Umbilical cord (tissue), 2 donors: ENCODE data around the gene CIZ1. TPM values are rescaled to one million over a fixed set of nuclear protein-coding genes. Genes with fewer than 3 reads are reported as not detected.

Source experiments
- DNase-seq: peaks from one replicate; pipeline ENCODE4 v3.0.0-alpha.2; 2015; ENCODE audit warnings: low spot score
- total RNA-seq: library from RNA; depleted of rRNA; stranded (reverse); fragments of >200 nt; gene quantifications from one replicate; pipeline ENCODE4 v1.2.3, GENCODE V29; 2014; ENCODE audit warnings: low replicate concordance; ENCODE audit not compliant: insufficient read depth

Gene CIZ1
- total RNA-seq, 1 donor from 2014 or later, result 15.6 TPM

DNA sequence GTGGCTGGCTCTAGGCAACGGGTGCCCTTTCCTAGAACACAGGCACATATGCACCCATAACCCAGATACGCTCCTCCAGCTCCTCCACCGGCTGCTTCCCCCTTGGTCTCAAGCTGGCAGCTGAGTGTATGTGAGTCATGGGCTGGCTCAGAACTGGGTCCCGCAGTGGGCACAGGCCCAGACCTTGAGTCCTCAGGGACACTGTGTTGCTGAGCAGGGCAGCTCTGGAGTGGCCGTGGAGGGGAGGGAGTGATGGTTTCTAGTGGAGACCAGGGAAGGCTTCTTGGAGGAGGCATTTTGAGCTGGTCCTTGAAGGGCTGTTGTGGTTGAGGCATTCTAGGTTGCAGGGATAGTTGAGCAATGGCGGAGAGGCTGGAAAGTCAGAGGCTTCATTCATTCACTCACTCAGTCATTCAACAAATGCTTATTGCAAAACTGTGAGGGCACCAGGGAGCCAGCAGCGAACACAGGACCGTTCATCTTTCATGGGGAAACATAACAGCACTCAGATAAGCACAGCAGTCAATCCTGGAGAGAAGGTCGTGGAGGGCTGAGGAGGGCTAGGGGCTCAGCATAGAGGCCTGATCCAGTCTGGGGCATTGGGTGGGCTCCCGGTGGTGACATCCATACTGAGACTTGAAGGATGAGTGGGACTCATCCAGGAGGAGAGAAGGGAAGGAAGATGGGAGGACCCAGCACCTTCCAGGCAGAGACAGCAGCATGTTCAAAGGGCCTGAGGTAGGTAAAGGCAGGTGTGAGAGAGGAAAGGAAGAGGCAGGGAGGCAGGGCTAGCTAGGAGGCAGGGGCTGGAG is 29.0 kb downstream of the CIZ1 start:
- no peak for DNase-seq

DNA sequence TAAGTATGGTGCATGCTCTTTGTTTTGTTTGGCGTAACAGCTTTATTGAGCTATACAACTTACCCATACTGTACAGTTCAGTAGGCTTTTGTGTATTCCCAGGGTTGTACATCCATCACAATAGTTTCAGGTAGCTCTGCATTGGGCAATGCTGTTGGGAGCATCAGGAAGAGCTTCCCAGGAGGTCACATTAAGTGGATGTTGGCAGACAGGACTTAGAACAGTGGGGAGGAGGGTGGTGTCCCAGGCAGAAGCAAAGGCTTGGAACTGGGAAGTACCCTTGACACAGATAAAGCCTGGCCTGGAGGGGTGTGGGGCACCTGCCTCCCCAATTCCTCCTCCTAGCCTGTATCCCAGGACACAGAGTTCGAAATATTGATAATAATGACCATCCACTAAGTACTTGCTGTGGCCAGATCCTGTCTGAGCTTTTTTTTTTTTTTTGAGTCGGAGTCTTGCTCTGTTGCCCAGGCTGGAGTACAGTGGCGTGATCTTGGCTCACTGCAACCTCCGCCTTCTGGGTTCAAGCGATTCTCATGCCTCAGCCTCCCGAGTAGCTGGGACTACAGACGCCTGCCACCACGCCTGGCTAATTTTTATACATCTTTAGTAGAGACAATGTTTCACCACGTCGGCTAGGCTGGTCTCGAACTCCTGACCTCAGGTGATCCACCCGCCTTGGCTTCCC is 30.0 kb downstream of the CIZ1 start:
- no peak for DNase-seq

DNA sequence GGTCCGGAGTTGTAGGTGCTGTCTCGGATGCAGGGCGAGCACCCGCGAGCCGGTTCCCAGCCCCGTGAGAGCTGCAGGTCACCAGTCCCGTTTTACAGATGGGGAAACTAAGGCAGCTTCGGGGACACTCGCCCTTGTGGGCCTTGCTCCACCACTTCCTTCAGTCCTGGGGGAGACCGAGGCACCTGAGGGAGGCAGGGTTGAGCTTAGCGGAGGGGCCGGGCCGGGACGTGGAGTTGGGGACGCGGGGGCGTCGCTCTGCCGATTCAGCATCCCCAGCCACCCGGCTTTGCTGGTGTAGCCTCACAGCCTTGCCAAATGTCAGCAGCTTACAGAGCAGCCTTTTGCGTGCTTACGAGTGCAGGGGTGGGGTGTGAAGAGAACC is 30.8 kb downstream of the CIZ1 start:
- DNase-seq, result peak; percentile 23

- peak; percentile 96 for DNase-seq
Measured at GRCh38 chr9:128159784-128160602, 31.4 kb downstream of the CIZ1 start, which contains the start of gene BBLN. TSS of gene BBLN (plus strand) at chr9:128160265. CDS start at chr9:128160408, 143 bp downstream.

DNA sequence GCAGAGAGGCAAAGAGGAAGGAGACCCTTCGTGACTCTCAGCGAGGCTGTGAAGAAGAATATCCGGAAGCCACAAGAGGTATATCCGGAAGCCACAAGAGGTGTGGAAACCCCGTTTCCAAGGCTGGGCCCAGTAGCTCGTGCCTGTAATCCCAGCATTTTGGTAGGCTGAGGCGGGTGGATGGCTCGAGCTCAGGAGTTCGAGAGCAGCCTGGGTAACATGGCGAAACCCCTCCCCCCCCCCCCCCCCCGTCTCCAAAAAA is 31.9 kb downstream of the CIZ1 start:
- no peak for DNase-seq

DNA sequence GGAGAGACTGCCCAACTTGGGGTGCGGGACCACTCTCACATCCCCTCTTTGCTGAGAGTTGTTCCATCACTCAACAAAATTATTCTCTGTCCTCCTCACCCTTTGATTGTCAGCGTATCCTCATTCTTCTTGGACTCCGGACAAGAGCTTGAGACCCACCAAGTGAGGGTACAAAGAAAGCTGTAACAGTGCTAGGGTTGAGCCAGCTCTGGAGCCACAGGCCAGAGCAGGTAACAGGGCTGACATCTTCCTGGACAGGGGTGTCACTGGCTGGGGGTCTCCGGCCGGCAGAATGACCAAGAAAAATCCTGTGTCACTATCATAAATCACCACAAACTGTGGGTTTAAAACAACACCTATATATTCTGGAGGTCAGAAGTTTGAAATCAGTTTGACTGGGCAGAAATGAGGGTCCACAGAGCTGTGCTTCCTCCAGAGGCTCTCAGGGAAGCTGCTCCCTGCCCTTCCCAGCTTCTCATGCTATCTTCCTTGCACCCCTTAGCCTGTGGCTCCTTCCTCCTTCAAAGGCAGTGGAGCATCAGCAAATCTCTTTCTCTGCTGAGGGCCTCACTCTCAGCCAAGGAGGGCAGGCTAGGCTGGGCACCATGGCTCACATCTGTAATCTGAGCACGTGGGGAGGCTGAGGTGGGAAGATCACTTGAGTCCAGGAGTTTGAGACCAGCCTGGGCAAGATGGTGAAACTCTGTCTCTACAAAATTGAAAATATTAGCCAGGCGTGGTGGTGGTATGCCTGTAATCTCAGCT is 35.5 kb downstream of the CIZ1 start:
- no peak for DNase-seq

- no peak for DNase-seq
Measured at GRCh38 chr9:128153947-128154695, 37.3 kb downstream of the CIZ1 start.

GRCh38 chr9:128153060-128153946 is 38.1 kb downstream of the CIZ1 start:
- no peak for DNase-seq

DNA sequence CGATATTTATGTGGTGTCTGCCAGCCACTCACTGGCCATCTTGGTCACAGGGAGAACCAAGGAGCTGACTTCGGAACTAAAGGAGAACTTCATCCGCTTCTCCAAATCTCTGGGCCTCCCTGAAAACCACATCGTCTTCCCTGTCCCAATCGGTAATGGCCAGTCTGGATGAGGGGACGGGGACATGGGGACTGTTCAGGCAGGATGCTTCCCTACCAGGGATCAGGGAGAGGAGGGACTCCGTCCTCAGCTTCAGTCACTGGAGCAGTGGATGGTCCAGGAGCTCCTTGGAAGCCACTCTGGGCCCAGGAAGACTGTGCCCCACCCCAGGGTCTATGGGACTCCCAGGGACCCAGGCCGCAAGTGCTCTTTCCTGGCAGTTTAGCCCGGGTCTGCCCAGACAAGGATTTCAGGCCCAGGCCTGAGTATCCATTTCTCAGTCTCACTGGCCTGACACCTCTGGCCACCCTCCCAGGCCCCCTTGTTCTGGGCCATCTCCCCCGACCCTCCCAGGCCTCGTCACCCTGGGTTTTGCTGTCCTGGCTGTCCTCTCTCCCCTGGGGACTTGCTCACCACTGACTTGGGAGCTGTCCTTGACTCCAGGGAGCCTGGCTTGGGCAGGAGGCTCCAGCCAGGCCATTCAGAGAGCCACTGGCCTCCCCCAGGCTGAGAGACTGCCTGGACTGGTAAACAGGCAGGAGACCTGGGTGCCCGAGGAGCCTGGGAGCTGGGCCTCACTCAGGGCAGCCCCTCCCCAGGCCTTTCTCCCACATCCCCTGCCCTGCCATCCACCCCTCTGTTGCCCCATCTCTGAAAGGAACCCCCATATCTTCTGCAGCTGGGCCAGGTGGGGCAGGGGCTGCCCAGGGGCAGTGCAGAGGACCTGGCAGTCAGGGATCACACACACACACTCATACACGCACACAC is 39.0 kb downstream of the CIZ1 start:
- no peak for DNase-seq

DNA sequence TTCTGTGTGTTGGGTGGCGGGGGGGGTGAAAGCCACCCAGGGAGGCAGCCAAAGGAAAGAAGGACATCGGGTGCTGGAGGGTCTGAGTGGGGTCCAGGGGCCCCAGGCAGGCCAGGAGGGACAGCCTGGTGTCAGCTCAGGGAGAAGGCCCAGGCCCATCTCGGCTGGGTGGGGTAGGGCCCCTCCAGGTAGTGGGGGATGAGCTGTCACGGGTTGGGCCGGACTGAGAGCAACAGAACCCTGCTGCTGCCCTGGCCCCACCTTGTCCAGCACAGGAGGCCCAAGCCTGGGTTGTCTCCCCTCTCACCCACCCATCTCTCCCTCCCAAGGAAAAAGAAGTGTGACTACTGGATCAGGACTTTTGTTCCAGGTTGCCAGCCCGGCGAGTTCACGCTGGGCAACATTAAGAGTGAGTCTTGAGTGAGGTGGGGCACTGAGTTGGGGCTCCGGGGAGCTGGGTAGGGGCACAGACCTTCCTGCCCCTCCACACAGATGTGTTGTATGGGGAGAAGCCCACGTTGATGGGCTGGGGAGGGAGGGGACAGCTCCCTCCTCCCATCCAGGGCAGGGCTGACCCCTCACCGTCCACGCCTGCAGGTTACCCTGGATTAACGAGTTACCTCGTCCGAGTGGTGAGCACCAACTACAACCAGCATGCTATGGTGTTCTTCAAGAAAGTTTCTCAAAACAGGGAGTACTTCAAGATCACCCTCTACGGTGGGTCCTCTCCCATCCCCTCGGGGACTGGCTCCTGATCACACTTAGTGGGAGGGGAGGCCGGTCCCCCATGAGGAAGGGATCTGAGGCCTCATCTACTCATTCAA is 39.9 kb downstream of the CIZ1 start:
- no peak for DNase-seq

DNA sequence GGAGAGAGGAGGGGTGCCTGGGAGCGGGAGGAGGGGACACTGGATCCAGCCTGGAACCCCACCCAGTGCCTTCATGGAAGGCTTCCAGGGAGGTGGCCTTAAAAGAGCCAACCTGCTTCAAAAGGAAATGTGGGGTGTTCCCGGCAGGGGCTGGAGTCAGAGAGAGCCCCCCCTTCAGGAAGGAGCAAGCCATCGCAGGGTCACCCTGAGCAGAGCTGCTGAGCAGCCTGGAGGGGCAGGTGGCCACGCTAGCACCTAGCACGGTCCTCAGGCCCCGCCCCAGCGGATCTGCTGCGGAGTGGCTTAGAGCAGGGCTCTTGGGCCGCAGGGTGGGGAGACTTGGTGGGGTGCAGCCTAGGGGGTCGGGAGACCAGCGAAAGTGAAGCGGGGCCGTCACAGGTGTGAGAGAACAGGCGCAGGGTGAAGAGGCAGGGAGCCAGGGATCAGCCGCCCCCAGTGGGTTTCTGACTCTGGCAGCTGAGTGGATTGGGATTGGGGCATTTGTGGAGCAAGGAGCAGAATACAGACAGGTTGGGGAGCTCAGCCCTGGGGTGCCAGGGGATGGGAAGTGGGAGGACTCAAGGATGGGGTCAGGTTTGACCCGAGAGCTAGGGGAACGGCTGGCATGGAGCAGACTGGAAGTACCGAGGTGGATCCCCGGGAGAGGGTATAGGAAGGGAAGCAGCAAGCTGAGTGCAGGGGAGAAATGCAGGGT is 40.6 kb downstream of the CIZ1 start:
- peak; percentile 36 for DNase-seq

DNA sequence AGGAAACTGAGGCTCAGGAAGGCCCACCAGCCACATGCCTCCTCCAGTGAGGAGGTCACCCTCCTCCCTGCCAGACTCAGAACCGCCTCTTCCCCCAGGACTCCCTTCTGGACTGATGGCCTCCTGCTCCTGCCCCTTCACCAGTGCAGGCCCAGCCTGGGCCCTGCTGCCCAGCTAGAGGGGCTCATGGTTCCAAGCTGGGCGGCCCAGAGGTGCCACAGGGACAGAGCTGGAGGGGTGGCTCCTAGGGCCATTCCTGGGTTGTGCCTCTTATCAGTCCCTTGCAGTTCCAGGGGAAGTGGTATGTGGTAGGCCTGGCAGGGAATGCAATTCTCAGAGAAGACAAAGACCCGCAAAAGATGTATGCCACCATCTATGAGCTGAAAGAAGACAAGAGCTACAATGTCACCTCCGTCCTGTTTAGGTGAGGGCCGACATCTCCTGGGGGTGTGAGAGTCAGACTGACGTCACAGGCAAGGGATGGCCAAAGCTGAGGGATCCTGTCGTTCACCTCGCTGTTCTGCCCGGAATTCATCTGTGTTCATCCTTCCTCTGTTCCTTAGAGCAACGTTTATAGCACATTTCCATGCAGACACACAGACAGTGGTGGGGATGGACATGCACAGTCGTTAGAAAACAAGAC is 41.3 kb downstream of the CIZ1 start:
- no peak for DNase-seq

DNA sequence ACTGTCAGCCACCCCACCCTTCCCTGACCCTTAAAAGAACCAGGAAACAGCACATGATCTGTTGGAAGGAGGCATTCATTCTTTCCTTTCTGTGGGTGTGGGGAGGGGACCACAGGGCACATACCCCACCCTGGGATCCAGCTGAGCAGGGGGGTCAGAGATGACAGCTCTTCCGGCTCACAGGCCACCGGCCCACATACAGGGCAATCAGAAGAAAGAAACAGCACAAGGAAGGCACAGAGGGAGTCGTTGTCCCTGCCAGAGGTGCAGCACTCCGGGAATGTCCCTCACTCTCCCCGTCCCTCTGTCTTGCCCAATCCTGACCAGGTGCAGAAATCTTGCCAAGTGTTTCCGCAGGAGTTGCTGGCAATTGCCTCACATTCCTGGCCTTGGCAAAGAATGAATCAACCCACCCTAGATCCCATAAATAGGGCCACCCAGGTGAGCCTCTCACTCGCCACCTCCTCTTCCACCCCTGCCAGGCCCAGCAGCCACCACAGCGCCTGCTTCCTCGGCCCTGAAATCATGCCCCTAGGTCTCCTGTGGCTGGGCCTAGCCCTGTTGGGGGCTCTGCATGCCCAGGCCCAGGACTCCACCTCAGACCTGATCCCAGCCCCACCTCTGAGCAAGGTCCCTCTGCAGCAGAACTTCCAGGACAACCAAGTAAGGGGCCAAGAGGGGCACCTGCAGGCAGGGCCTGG is 42.2 kb downstream of the CIZ1 start, which contains the start of gene LCN2:
Gene LCN2, plus strand, starts transcription at position 453 of the 701 bp plus-strand sequence. Its CDS starts 73 bp downstream, at position 526.
- DNase-seq, result peak; percentile 26

GRCh38 chr9:128148509-128149000 is 42.8 kb downstream of the CIZ1 start:
- DNase-seq, result no peak

DNA sequence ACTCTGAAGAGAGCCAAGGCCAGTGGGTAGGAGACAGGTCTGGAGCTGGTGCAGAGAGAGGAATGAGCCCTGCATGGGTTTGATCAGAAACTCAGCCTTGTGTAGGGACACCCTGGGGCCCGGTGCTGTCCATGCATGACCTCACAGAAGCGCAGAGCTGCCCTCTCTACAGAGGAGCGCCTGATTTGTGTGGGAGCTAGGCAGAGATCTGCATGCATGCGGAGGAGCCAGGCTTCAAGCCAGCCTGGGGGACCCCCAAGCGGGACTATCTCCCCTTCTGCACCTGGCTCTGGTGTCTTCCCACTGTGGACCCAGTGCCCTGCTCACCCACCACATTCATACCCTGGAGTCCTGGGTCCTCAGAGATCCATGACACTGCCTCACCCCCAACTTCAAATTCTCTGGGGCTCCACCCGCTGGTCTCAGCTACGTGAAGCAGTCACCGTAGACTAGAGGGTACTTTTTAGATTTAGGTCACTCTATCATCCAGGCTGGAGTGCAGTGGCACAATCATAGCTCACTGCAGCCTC is 44.7 kb downstream of the CIZ1 start:
- no peak for DNase-seq
